ENCODE data around the gene PRDM12.

Gene PRDM12

GRCh38 chr9:130687615-130688014 is 23.2 kb downstream of the PRDM12 start:
- no peak overlapping the region for H3K9ac ChIP-seq (ENCODE audit: low read length)
- no peaks in the 10 kb centered on the region for H3K36me3 ChIP-seq (ENCODE audit: control insufficient read depth, insufficient read depth, low read length)
- peaks cover 15% of the 10 kb centered on the region for H3K4me1 ChIP-seq (ENCODE audit: control insufficient read depth, insufficient read depth, low read length)
- no peak overlapping the region for H3K4me3 ChIP-seq (ENCODE audit: low read length)
- H3K27me3 ChIP-seq (ENCODE audit: control insufficient read depth, insufficient read depth, low read length), result no peaks in the 10 kb centered on the region
- no peaks in the 10 kb centered on the region for H3K9me3 ChIP-seq (ENCODE audit: control insufficient read depth, low read length)

- Histone ChIP-seq H3K27me3 (ENCODE audit: control insufficient read depth, insufficient read depth, low read length) (no peaks in the 10 kb centered on the region), H3K9ac (ENCODE audit: low read length) (no peak overlapping the region), H3K4me3 (ENCODE audit: low read length) (no peak overlapping the region), H3K9me3 (ENCODE audit: control insufficient read depth, low read length) (no peaks in the 10 kb centered on the region), H3K36me3 (ENCODE audit: control insufficient read depth, insufficient read depth, low read length) (no peaks in the 10 kb centered on the region), H3K4me1 (ENCODE audit: control insufficient read depth, insufficient read depth, low read length) (peaks cover 18% of the 10 kb centered on the region)
Observed at GRCh38 chr9:130688072-130688471, 23.7 kb downstream of the PRDM12 start.

- Histone ChIP-seq H3K36me3 (ENCODE audit: control insufficient read depth, insufficient read depth, low read length) (no peaks in the 10 kb centered on the region), H3K27me3 (ENCODE audit: control insufficient read depth, insufficient read depth, low read length) (no peaks in the 10 kb centered on the region), H3K4me3 (ENCODE audit: low read length) (no peak overlapping the region), H3K4me1 (ENCODE audit: control insufficient read depth, insufficient read depth, low read length) (peaks cover 20% of the 10 kb centered on the region), H3K9ac (ENCODE audit: low read length) (peak overlapping the region; percentile 42), H3K9me3 (ENCODE audit: control insufficient read depth, low read length) (no peaks in the 10 kb centered on the region)
Observed at GRCh38 chr9:130689572-130689936, 25.2 kb downstream of the PRDM12 start.

- Histone ChIP-seq H3K27me3 (ENCODE audit: control insufficient read depth, insufficient read depth, low read length) (no peaks in the 10 kb centered on the region), H3K9me3 (ENCODE audit: control insufficient read depth, low read length) (no peaks in the 10 kb centered on the region), H3K9ac (ENCODE audit: low read length) (peak overlapping the region; percentile 87), H3K4me1 (ENCODE audit: control insufficient read depth, insufficient read depth, low read length) (peaks cover 23% of the 10 kb centered on the region), H3K36me3 (ENCODE audit: control insufficient read depth, insufficient read depth, low read length) (no peaks in the 10 kb centered on the region), H3K4me3 (ENCODE audit: low read length) (peak overlapping the region; percentile 64)
Observed at GRCh38 chr9:130689937-130690700, 25.7 kb downstream of the PRDM12 start.

- Histone ChIP-seq H3K27me3 (ENCODE audit: control insufficient read depth, insufficient read depth, low read length) (no peaks in the 10 kb centered on the region), H3K4me3 (ENCODE audit: low read length) (no peak overlapping the region), H3K9me3 (ENCODE audit: control insufficient read depth, low read length) (no peaks in the 10 kb centered on the region), H3K36me3 (ENCODE audit: control insufficient read depth, insufficient read depth, low read length) (no peaks in the 10 kb centered on the region), H3K4me1 (ENCODE audit: control insufficient read depth, insufficient read depth, low read length) (peaks cover 26% of the 10 kb centered on the region), H3K9ac (ENCODE audit: low read length) (no peak overlapping the region)
Observed at GRCh38 chr9:130692321-130692720, 27.9 kb downstream of the PRDM12 start.

GRCh38 chr9:130693101-130693425 is 28.7 kb downstream of the PRDM12 start:
- no peaks in the 10 kb centered on the region for H3K9me3 ChIP-seq (ENCODE audit: control insufficient read depth, low read length)
- peaks cover 26% of the 10 kb centered on the region for H3K4me1 ChIP-seq (ENCODE audit: control insufficient read depth, insufficient read depth, low read length)
- H3K4me3 ChIP-seq (ENCODE audit: low read length), result peak overlapping the region; percentile 96
- H3K36me3 ChIP-seq (ENCODE audit: control insufficient read depth, insufficient read depth, low read length), result peaks cover 1% of the 10 kb centered on the region
- H3K27me3 ChIP-seq (ENCODE audit: control insufficient read depth, insufficient read depth, low read length), result no peaks in the 10 kb centered on the region
- H3K9ac ChIP-seq (ENCODE audit: low read length), result peak overlapping the region; percentile 84

GRCh38 chr9:130693426-130694191 is 29.2 kb downstream of the PRDM12 start, which contains the start of gene EXOSC2:
TSS of gene EXOSC2 (plus strand) at chr9:130693780. CDS start at chr9:130693792, 12 bp downstream.
- no peaks in the 10 kb centered on the region for H3K27me3 ChIP-seq (ENCODE audit: control insufficient read depth, insufficient read depth, low read length)
- peaks cover 5% of the 10 kb centered on the region for H3K36me3 ChIP-seq (ENCODE audit: control insufficient read depth, insufficient read depth, low read length)
- peak within 1 kb of the TSS; percentile 96 for H3K4me3 ChIP-seq (ENCODE audit: low read length)
- H3K9me3 ChIP-seq (ENCODE audit: control insufficient read depth, low read length), result no peaks in the 10 kb centered on the region
- peaks cover 26% of the 10 kb centered on the region for H3K4me1 ChIP-seq (ENCODE audit: control insufficient read depth, insufficient read depth, low read length)
- peak within 1 kb of the TSS; percentile 84 for H3K9ac ChIP-seq (ENCODE audit: low read length)

- H3K36me3 ChIP-seq (ENCODE audit: control insufficient read depth, insufficient read depth, low read length), result peaks cover 6% of the 10 kb centered on the region
- H3K4me3 ChIP-seq (ENCODE audit: low read length), result peak overlapping the region; percentile 96
- H3K9ac ChIP-seq (ENCODE audit: low read length), result peak overlapping the region; percentile 84
- no peaks in the 10 kb centered on the region for H3K27me3 ChIP-seq (ENCODE audit: control insufficient read depth, insufficient read depth, low read length)
- H3K9me3 ChIP-seq (ENCODE audit: control insufficient read depth, low read length), result no peaks in the 10 kb centered on the region
- H3K4me1 ChIP-seq (ENCODE audit: control insufficient read depth, insufficient read depth, low read length), result peaks cover 24% of the 10 kb centered on the region
Observed at GRCh38 chr9:130694205-130694604, 29.8 kb downstream of the PRDM12 start.

GRCh38 chr9:130696139-130696650 is 31.8 kb downstream of the PRDM12 start:
- Histone ChIP-seq H3K27me3 (ENCODE audit: control insufficient read depth, insufficient read depth, low read length) (no peaks in the 10 kb centered on the region), H3K4me1 (ENCODE audit: control insufficient read depth, insufficient read depth, low read length) (peaks cover 13% of the 10 kb centered on the region), H3K9ac (ENCODE audit: low read length) (no peak overlapping the region), H3K36me3 (ENCODE audit: control insufficient read depth, insufficient read depth, low read length) (peaks cover 9% of the 10 kb centered on the region), H3K9me3 (ENCODE audit: control insufficient read depth, low read length) (no peaks in the 10 kb centered on the region), H3K4me3 (ENCODE audit: low read length) (no peak overlapping the region)

- H3K36me3 ChIP-seq (ENCODE audit: control insufficient read depth, insufficient read depth, low read length), result peaks cover 9% of the 10 kb centered on the region
- peaks cover 17% of the 10 kb centered on the region for H3K4me1 ChIP-seq (ENCODE audit: control insufficient read depth, insufficient read depth, low read length)
- no peaks in the 10 kb centered on the region for H3K9me3 ChIP-seq (ENCODE audit: control insufficient read depth, low read length)
- no peak overlapping the region for H3K4me3 ChIP-seq (ENCODE audit: low read length)
- no peak overlapping the region for H3K9ac ChIP-seq (ENCODE audit: low read length)
- no peaks in the 10 kb centered on the region for H3K27me3 ChIP-seq (ENCODE audit: control insufficient read depth, insufficient read depth, low read length)
Observed at GRCh38 chr9:130696996-130697395, 32.6 kb downstream of the PRDM12 start.

GRCh38 chr9:130698514-130698913 is 34.1 kb downstream of the PRDM12 start:
- H3K4me3 ChIP-seq (ENCODE audit: low read length), result no peak overlapping the region
- peaks cover 11% of the 10 kb centered on the region for H3K4me1 ChIP-seq (ENCODE audit: control insufficient read depth, insufficient read depth, low read length)
- peaks cover 9% of the 10 kb centered on the region for H3K36me3 ChIP-seq (ENCODE audit: control insufficient read depth, insufficient read depth, low read length)
- H3K27me3 ChIP-seq (ENCODE audit: control insufficient read depth, insufficient read depth, low read length), result no peaks in the 10 kb centered on the region
- H3K9me3 ChIP-seq (ENCODE audit: control insufficient read depth, low read length), result no peaks in the 10 kb centered on the region
- H3K9ac ChIP-seq (ENCODE audit: low read length), result no peak overlapping the region

- no peak overlapping the region for H3K9ac ChIP-seq (ENCODE audit: low read length)
- H3K9me3 ChIP-seq (ENCODE audit: control insufficient read depth, low read length), result no peaks in the 10 kb centered on the region
- peaks cover 11% of the 10 kb centered on the region for H3K4me1 ChIP-seq (ENCODE audit: control insufficient read depth, insufficient read depth, low read length)
- no peaks in the 10 kb centered on the region for H3K27me3 ChIP-seq (ENCODE audit: control insufficient read depth, insufficient read depth, low read length)
- H3K4me3 ChIP-seq (ENCODE audit: low read length), result no peak overlapping the region
- H3K36me3 ChIP-seq (ENCODE audit: control insufficient read depth, insufficient read depth, low read length), result peaks cover 9% of the 10 kb centered on the region
Observed at GRCh38 chr9:130699047-130699446, 34.7 kb downstream of the PRDM12 start.

Measured in mucosa of stomach (tissue), 1 donor.